ENCODE results near the gene CUL4B.
A peak's percentile ranks its signal among the peaks of the same experiment; 100 is the strongest.
"Not testable (repeated sequence)": the region's sequence is repeated elsewhere in the genome, so short reads cannot be mapped to it uniquely, and the experiment has no call there.

The CUL4B gene

GRCh38 chrX:120499301-120500072 lies 61.3 kb downstream of the CUL4B start:
- DNase-seq (ENCODE audit: low read depth in 2 of 2) = peak; percentile 46 to 69
- H3K4me3 ChIP-seq (replicated peaks in 1 of 2; ENCODE audit: low read depth in 2 of 2, low read length in 2 of 2) = no peak overlapping the region
- TF ChIP-seq CTCF (IDR thresholded peaks at IDR 0.05; ENCODE audit: low read depth, low read length) = no peak

GRCh38 chrX:120490119-120490518 lies 70.6 kb downstream of the CUL4B start:
- H3K4me3 ChIP-seq (replicated peaks in 1 of 2; ENCODE audit: low read depth in 2 of 2, low read length in 2 of 2) = not testable (repeated sequence)

GRCh38 chrX:120486786-120487185 lies 74.0 kb downstream of the CUL4B start:
- no peak overlapping the region for H3K4me3 ChIP-seq (replicated peaks in 1 of 2; ENCODE audit: low read depth in 2 of 2, low read length in 2 of 2)
- TF ChIP-seq CTCF (IDR thresholded peaks at IDR 0.05; ENCODE audit: low read depth, low read length) = no peak

More at GRCh38 chrX:120490119-120490518, 70.6 kb downstream of the CUL4B start:
- not testable (repeated sequence) for DNase-seq (ENCODE audit: low read depth in 2 of 2)

GRCh38 chrX:120485638-120486520 lies 74.9 kb downstream of the CUL4B start:
- H3K4me3 ChIP-seq (replicated peaks in 1 of 2; ENCODE audit: low read depth in 2 of 2, low read length in 2 of 2) = peak overlapping the region; percentile 41 to 50
- TF ChIP-seq CTCF (IDR thresholded peaks at IDR 0.05; ENCODE audit: low read depth, low read length) = peak; percentile 55
- peak; percentile 82 to 89 for DNase-seq (ENCODE audit: low read depth in 2 of 2)

More at GRCh38 chrX:120486786-120487185, 74.0 kb downstream of the CUL4B start:
- no peak for DNase-seq (ENCODE audit: low read depth in 2 of 2)

- DNase-seq (ENCODE audit: low read depth in 2 of 2) = no peak
- no peak for TF ChIP-seq CTCF (IDR thresholded peaks at IDR 0.05; ENCODE audit: low read depth, low read length)
Observed at GRCh38 chrX:120485315-120485637, 75.5 kb downstream of the CUL4B start.

GRCh38 chrX:120477453-120477852 lies 83.3 kb downstream of the CUL4B start:
- no peak for DNase-seq (ENCODE audit: low read depth in 2 of 2)
- H3K4me3 ChIP-seq (replicated peaks in 1 of 2; ENCODE audit: low read depth in 2 of 2, low read length in 2 of 2) = no peak overlapping the region
- no peak for TF ChIP-seq CTCF (IDR thresholded peaks at IDR 0.05; ENCODE audit: low read depth, low read length)

More at GRCh38 chrX:120485315-120485637, 75.5 kb downstream of the CUL4B start:
- peak overlapping the region; percentile 41 to 50 for H3K4me3 ChIP-seq (replicated peaks in 1 of 2; ENCODE audit: low read depth in 2 of 2, low read length in 2 of 2)

- no peak for TF ChIP-seq CTCF (IDR thresholded peaks at IDR 0.05; ENCODE audit: low read depth, low read length)
- no peak for DNase-seq (ENCODE audit: low read depth in 2 of 2)
- no peak overlapping the region for H3K4me3 ChIP-seq (replicated peaks in 1 of 2; ENCODE audit: low read depth in 2 of 2, low read length in 2 of 2)
Observed at GRCh38 chrX:120476714-120477113, 84.0 kb downstream of the CUL4B start.

Measured in cardiac fibroblast (primary cell).